Common myeloid progenitor, CD34-positive (primary cell): Measurements from ENCODE around the gene BCL11A.

Experiments used
- CTCF ChIA-PET: fragments of 350-600 bp; sonication (Branson Sonifier 250); formaldehyde crosslinking; loops from one replicate; lab custom pipeline; 2021; ENCODE audit warnings: antibody characterized with exemption; lab: Charles Lee
- POLR2A ChIA-PET: fragments of 350-600 bp; sonication (Branson Sonifier 250); formaldehyde crosslinking; loops from one replicate; lab custom pipeline; 2021; ENCODE audit warnings: antibody characterized with exemption; lab: Charles Lee
- DNase-seq, 3 donors: peaks; one replicate each; pipeline versions ENCODE4 v3.0.0 to v3.0.0-alpha.2; 2013
- H3K27ac ChIP-seq, 2 experiments: 1 replicate in 1 of 2; 2 replicates in 1 of 2; pipeline ENCODE4 v1.7.0; 2013; ENCODE audit warnings: inconsistent platforms in 2 of 2, low read length in 2 of 2, mild to moderate bottlenecking in 2 of 2, low read depth in 1 of 2, moderate library complexity in 1 of 2; ENCODE audit not compliant: severe bottlenecking in 2 of 2, insufficient read depth in 1 of 2, poor library complexity in 1 of 2
- H3K27me3 ChIP-seq, 5 experiments: replicated peaks in 2 of 5; 1 replicate in 3 of 5; 2 replicates in 2 of 5; pipeline versions ENCODE4 v1.6.1 to v1.7.0; 2013; ENCODE audit warnings: low read length in 4 of 5, mild to moderate bottlenecking in 2 of 5, moderate library complexity in 2 of 5, inconsistent platforms in 1 of 5; ENCODE audit not compliant: insufficient read depth in 5 of 5, control insufficient read depth in 4 of 5
- H3K36me3 ChIP-seq, 4 experiments: 1 replicate in 2 of 4; 2 replicates in 2 of 4; pipeline versions ENCODE4 v1.6.1 to v1.7.0; 2013; ENCODE audit warnings: low read length in 3 of 4, control low read depth in 1 of 4, mild to moderate bottlenecking in 1 of 4; ENCODE audit not compliant: control insufficient read depth in 4 of 4, insufficient read depth in 4 of 4
- H3K4me1 ChIP-seq, 4 experiments: 1 replicate in 3 of 4; 2 replicates in 1 of 4; pipeline versions ENCODE4 v1.6.1 to v1.7.1; 2013; ENCODE audit warnings: low read length in 3 of 4, mild to moderate bottlenecking in 3 of 4, control low read depth in 1 of 4, inconsistent platforms in 1 of 4, moderate library complexity in 1 of 4; ENCODE audit not compliant: control insufficient read depth in 4 of 4, insufficient read depth in 4 of 4; ENCODE audit errors: control extremely low read depth in 1 of 4
- H3K4me3 ChIP-seq, 7 experiments: 1 replicate in 4 of 7; 2 replicates in 3 of 7; pipeline versions ENCODE4 v1.5.1 to v1.7.0; 2013; ENCODE audit warnings: mild to moderate bottlenecking in 7 of 7, low read length in 6 of 7, moderate library complexity in 6 of 7, inconsistent platforms in 2 of 7, low read depth in 2 of 7, control low read depth in 1 of 7; ENCODE audit not compliant: insufficient read depth in 4 of 7, control insufficient read depth in 1 of 7; ENCODE audit errors: extremely low read depth in 1 of 7
- H3K9me3 ChIP-seq, 5 experiments: 1 replicate in 4 of 5; 2 replicates in 1 of 5; pipeline versions ENCODE4 v1.6.1 to v1.7.1; 2013; ENCODE audit warnings: low read length in 4 of 5, mild to moderate bottlenecking in 2 of 5, inconsistent platforms in 1 of 5, low read depth in 1 of 5, moderate library complexity in 1 of 5; ENCODE audit not compliant: control insufficient read depth in 4 of 5, insufficient read depth in 2 of 5; ENCODE audit errors: control extremely low read depth in 1 of 5
- WGBS: methylation state at CpG from one replicate; pipeline ENCODE4 v1.1.5; 2013; ENCODE audit not compliant: insufficient coverage; 5-methylcytosine and 5-hydroxymethylcytosine counted together

BCL11A gene

DNA sequence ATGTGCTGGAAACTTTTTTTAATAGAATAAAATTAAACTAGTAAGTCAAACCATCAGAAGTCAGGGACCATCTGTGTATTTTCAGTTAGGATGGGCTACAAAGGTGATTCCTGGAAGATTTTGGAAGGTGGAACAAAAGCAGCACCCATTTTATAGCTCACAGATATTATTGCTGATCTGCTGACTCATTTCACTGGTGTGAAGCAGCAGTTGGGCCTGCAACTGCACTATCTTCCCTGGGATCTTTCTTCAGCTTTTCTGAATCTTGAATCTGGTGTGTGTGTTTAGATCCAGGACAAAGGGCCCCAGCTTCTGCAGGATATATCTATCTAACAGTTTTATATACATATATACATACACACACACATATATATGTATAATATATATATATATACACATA lies 35.6 kb upstream of the BCL11A start:
- no peak overlapping the region for H3K27ac ChIP-seq
- H3K4me3 ChIP-seq, result no peak overlapping the region
- no peaks in the 10 kb centered on the region for H3K36me3 ChIP-seq
- ChIA-PET CTCF (interaction anchor here (1.5 kb wide), 1 partner anchor 9 kb away, joined by 5 read pairs; no protein-coding TSS in a partner anchor), POLR2A (no interaction called here)
- H3K4me1 ChIP-seq, result peaks cover 0 to 5% (median 1%) of the 10 kb centered on the region in 4 experiments
- no peaks in the 10 kb centered on the region for H3K27me3 ChIP-seq
- peaks cover 0 to 8% (median 0%) of the 10 kb centered on the region in 5 experiments for H3K9me3 ChIP-seq
- peak in 2 of 3 donors; percentile 56 to 70 for DNase-seq

DNA sequence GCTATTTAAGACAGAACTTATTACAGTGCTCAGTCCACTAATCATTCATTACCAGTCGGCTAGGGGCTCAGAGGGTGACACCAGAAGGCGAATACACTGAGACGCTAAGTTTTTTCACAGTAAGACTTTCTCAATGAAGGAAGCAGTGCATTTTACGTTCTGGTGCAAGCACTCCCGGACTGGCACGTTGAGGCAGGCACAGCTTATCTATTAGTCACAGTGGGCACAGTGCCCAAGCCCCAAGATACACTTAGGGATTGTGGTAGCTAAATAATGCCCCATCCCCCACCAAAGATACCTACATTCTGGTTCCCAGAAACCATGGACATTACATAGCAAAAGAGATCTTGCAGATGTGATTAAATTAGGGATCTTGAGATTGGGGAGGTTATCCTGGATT lies 32.6 kb upstream of the BCL11A start:
- H3K27me3 ChIP-seq, result no peaks in the 10 kb centered on the region
- ChIA-PET CTCF (interaction anchor here (0.8 to 9.9 kb wide), 4 partner anchors 13 to 1561 kb away, joined by 3 to 113 read pairs (median 51); no protein-coding TSS in a partner anchor), POLR2A (no interaction called here)
- no peak overlapping the region for H3K4me3 ChIP-seq
- H3K9me3 ChIP-seq, result no peaks in the 10 kb centered on the region
- no peak overlapping the region for H3K27ac ChIP-seq
- no peak for DNase-seq
- 96% methylated on average over 4 of the region's 6 CpGs for WGBS
- H3K36me3 ChIP-seq, result no peaks in the 10 kb centered on the region
- peaks cover 0 to 11% (median 6%) of the 10 kb centered on the region in 4 experiments for H3K4me1 ChIP-seq

DNA sequence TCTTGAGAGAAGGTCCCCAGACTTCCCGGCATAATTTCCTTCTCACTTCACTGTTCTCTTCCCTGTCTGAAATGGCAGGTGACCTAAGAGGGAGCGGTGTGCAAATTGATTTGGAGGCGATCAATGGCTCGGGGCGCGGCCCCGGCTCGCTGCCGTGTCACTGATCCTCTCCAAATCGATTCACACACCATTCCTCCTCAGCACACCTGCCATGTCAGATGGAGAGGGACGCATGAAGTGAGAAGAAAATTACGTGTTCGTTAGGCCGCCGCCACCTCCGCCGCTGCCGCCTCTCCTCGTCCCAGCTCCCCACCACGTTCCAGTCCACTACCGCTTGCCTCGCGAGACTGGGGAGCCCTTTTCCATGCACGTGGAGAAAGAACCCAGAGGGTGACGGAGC lies 31.8 kb upstream of the BCL11A start:
- ChIA-PET POLR2A (no interaction called here), CTCF (interaction anchor here (0.8 to 9.9 kb wide), 3 partner anchors 17 to 1560 kb away, joined by 3 to 113 read pairs (median 97); no protein-coding TSS in a partner anchor)
- no peaks in the 10 kb centered on the region for H3K27me3 ChIP-seq
- 97% methylated on average over 20 of the region's 25 CpGs for WGBS
- H3K27ac ChIP-seq, result no peak overlapping the region
- H3K4me1 ChIP-seq, result peaks cover 0 to 11% (median 6%) of the 10 kb centered on the region in 4 experiments
- no peaks in the 10 kb centered on the region for H3K9me3 ChIP-seq
- no peak for DNase-seq
- H3K4me3 ChIP-seq, result no peak overlapping the region
- H3K36me3 ChIP-seq, result no peaks in the 10 kb centered on the region

DNA sequence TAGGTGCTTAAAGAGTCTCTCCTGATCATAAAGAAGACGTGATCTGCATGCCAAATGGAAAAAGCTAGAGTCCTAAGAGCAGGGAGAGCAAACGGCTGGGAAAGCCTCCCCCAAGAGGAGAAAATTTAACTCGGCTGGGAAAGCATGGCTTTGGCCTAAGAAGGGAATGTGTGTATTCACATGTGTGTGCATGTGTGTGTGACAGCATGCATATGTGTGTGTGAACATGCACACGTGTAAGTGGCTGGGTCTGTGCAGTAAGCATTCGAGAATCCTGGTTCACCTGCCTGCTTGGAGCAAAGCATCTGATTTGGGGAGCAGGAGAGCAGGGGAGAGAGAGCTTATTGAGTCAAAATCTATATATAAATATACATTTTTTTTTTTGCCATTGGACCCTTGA lies 30.1 kb upstream of the BCL11A start:
- H3K27me3 ChIP-seq, result no peaks in the 10 kb centered on the region
- peaks cover 0 to 9% (median 4%) of the 10 kb centered on the region in 4 experiments for H3K4me1 ChIP-seq
- no peak overlapping the region for H3K4me3 ChIP-seq
- CTCF ChIA-PET, result interaction anchor here (0.9 to 9.9 kb wide), 7 partner anchors 8 to 91 kb away, joined by 3 to 113 read pairs (median 4); no protein-coding TSS in a partner anchor
- 63% methylated on average over 3 of the region's 5 CpGs for WGBS
- no peak for DNase-seq
- no peak overlapping the region for H3K27ac ChIP-seq
- POLR2A ChIA-PET, result no interaction called here
- no peaks in the 10 kb centered on the region for H3K9me3 ChIP-seq
- no peaks in the 10 kb centered on the region for H3K36me3 ChIP-seq

DNA sequence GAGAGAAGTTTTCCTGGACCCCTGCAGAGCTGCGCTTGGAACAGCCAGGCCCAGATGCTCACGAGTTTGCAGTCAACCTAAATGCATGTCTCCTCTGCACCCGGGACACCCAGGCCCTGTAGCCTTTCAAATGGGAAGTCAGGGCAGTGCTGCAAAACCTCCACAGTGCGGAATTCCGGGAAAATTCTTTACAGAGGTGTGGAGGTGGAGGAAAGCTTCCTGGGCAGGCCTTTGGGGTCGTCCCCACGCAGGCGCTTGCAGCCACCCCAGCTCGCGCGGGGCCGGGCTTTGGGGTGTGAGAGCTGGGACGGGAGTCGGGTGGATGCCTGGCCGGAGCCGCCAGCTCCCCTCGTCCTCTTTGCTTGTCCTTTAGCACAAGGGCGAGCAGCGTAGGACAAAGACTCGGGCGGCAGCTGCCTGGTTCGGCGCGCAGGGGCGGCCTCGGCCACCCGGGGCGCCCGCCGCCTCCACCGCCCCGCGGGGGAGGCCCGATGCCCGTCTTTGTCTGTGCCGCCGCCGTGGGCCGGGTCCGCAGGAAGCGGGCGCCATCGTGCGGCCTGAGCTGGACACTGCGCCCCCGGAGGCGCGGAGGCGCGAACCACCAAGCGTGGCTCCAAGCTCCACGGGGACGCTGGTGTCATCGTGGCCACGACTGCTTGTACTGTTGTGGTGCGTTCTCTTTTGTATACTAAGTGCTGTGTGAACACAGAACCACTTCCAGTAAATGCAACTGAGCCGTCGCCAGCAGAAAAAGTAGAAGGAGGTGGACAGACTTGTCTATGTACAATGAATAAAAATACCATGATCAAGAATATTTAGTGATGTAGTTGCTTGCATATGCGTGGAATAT lies 28.2 kb upstream of the BCL11A start:
- ChIA-PET POLR2A (interaction anchor here (1.3 kb wide), 1 partner anchor 21 kb away, joined by 3 read pairs; no protein-coding TSS in a partner anchor), CTCF (interaction anchor here (0.6 to 9.9 kb wide), 21 partner anchors 8 to 1557 kb away, joined by 3 to 113 read pairs (median 3); no protein-coding TSS in a partner anchor)
- H3K4me3 ChIP-seq, result peak overlapping the region; percentile 20 to 80 (median 57)
- no peaks in the 10 kb centered on the region for H3K9me3 ChIP-seq
- H3K27ac ChIP-seq, result no peak overlapping the region
- peaks cover 0 to 3% (median 0%) of the 10 kb centered on the region in 5 experiments for H3K27me3 ChIP-seq
- WGBS, result 8% methylated on average over 38 of the region's 59 CpGs
- DNase-seq, result peak; percentile 75 to 87 (median 87)
- H3K4me1 ChIP-seq, result peaks cover 0 to 9% (median 4%) of the 10 kb centered on the region in 4 experiments
- H3K36me3 ChIP-seq, result no peaks in the 10 kb centered on the region

DNA sequence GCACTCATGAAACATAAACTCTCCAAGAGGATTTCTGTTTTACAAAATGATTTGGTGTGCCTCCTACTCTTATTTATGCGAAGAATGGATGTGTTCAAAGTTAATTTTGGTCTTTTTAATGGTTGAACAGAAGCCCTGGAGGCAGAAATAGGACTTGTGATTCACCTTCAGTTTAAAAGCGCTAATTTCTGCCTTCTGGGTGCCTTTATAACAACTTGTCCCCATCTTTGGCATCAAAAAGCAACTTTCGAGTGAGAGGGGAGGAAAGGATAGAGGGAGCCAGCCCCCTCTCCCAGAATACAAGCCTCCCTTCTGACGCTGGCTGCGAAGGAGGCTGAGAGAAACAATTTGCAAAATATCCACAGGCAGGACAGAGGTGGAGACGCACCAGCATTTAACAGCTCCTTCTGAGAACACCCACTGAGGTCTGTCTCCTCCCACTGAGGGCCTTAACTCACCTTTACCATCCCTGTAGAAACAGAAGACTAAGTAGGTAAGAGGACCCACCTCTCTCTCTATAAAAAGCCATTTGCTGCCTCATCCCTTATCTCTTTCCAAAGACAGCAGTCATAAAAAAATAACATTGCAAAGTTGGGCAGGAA lies 24.3 kb upstream of the BCL11A start:
- H3K36me3 ChIP-seq, result no peaks in the 10 kb centered on the region
- POLR2A ChIA-PET, result no interaction called here
- H3K4me3 ChIP-seq, result no peak overlapping the region
- H3K9me3 ChIP-seq, result no peaks in the 10 kb centered on the region
- H3K27ac ChIP-seq, result no peak overlapping the region
- H3K27me3 ChIP-seq, result peaks cover 0 to 3% (median 0%) of the 10 kb centered on the region in 5 experiments
- CTCF ChIA-PET, result interaction anchor here (0.8 to 9.9 kb wide), 3 partner anchors 9 to 18 kb away, joined by 3 to 113 read pairs (median 97); no protein-coding TSS in a partner anchor
- no peak for DNase-seq
- peaks cover 0 to 9% (median 4%) of the 10 kb centered on the region in 4 experiments for H3K4me1 ChIP-seq
- 100% methylated on average over 4 of the region's 6 CpGs for WGBS
